ENCODE results near the gene MAGIX.

Gene MAGIX

DNA sequence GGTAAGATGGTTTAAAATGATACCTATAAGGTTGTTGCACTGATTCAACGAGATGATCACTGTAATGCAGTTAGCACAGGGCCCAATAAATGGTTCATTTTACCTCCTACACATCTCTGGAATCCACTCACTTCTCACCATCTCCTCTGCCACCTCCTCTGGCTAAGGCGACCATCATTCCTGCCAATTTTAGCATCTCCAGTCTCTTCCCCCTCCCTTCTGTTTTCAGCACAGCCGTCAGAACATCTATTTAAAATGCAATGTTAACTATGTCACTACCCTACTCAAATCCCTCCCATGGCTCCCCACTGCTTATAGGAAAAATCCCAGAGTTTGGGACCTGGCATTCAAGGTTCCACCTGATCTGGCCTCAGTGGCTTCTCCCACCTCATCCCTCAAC lies 41.0 kb downstream of the MAGIX start:
- no peak for DNase-seq (ENCODE audit: extremely low read depth in 1 of 2, low read depth in 1 of 2)

GRCh38 chrX:49204017-49204416 lies 41.5 kb downstream of the MAGIX start:
- DNase-seq (ENCODE audit: extremely low read depth in 1 of 2, low read depth in 1 of 2): no peak

DNA sequence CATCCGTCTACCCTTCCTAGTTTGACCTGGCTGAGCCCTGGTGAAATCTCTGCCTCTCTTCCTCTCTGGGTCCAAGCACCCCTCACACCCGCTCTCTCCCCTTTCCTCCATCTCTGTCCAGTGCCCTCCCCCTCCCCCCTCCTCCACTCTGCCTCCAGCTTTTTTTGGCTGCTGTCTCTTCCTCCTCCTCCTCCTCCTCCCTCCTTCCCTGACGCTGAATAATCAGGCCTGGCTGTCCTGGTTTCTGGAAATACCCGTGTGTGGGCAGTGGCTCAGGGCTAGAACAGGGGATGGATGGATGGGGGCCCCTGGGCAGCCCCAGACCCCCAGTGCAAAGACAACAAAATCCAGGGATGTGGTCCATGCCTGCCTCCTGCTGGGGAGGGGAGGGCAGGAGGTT lies 42.2 kb downstream of the MAGIX start:
- DNase-seq (ENCODE audit: extremely low read depth in 1 of 2, low read depth in 1 of 2): no peak

- no peak for DNase-seq (ENCODE audit: extremely low read depth in 1 of 2, low read depth in 1 of 2)
Measured at GRCh38 chrX:49205443-49205842, 42.9 kb downstream of the MAGIX start.

DNA sequence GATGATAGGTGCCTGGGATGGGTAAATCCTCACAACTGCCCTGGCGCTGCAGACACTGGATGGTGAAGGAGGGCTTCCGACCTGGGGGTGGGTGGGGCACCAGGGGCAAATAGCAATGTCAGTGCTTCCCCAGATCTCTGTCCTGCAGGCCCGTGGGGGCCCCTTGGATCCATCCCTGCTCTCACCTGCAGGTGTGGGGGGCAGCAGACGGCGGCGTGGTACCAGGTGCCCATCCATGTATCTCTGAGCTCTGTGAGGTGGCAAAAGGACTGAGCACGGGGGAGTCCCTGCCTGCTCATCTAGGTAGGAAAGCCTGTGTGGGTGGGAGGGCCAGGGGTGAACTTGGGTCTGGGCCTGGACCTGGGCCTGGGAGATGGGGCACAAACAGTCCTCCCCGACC lies 44.0 kb downstream of the MAGIX start:
- no peak for DNase-seq (ENCODE audit: extremely low read depth in 1 of 2, low read depth in 1 of 2)

- no peak for DNase-seq (ENCODE audit: extremely low read depth in 1 of 2, low read depth in 1 of 2)
Measured at GRCh38 chrX:49208399-49208798, 45.8 kb downstream of the MAGIX start.

DNA sequence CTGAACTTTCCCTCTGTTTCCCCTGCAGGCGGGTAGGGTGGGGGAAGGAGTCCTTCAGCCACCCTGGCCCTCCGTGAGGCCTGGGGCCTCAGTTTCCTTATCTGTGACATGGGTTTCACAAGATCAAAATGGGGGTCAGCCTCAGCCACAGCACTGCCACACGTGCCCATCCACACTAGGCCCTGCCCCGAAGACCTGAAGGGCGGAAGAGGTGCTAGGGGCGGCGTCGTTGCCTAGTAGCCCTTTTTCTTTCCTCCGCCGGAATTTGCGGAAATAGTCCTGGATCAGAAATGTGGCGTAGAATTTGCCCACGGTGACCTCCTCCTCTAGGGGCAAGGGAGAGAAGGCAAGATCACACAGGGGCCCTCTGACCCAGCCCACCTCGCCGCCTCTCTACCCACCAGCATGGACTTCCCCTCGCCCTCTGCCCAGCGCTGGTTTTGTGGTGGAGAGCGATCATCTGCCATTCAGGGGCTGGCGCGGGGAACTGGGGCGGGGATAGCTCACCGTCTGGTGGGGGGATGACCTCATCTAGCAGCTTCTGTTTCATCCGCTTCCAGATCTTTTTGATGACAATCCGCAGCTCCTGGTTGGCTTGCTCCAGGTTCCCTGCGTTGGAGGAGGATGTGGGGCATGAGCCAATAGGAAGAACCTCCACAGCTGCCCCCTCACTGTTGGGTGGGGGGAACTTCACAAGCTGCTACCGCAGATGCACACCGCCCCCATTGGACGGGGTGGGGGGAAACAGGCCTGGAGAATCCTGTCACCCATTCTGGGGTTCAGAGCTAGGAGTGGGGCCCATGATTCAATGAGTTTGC lies 47.1 kb downstream of the MAGIX start:
- DNase-seq (ENCODE audit: extremely low read depth in 1 of 2, low read depth in 1 of 2): no peak

- no peak for DNase-seq (ENCODE audit: extremely low read depth in 1 of 2, low read depth in 1 of 2)
Measured at GRCh38 chrX:49210406-49210805, 47.8 kb downstream of the MAGIX start.

DNA sequence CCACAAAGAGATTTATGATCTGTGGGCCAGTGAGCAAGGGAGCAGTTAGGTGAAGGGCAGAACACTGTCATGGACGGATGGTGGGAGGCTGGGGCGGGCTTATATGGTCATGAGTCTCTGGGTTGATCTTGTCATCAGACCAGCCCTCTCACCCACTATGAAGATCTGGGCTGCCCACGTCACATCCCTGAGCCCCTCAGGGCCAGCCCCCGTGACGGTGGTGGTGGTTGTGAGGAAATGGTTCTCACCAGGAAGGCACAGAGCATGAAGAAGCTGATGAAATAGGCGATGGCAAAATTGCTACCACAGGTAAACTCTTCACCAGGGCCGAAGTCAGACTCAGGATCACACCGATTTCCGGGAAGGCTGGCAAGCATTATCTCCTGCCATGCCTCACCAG lies 48.5 kb downstream of the MAGIX start:
- DNase-seq (ENCODE audit: extremely low read depth in 1 of 2, low read depth in 1 of 2): no peak

DNA sequence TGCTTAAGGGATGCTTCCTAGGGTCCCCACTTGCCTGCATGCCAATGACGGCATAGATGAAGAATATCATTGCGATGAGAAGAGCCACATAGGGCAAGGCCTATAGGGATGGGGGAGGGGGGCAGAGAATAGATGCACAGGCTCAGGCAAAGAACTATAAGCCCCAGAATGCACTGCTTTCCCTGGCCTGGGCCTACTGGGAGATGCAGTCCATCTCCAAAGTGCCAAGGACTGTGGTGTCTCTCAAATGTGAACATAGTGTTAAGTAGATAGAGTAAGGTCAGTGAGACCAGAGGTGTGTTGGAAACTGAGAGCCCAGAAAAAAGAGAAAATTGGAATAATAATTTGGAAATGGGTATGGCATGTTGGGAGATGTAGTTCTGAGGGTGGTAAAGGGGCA lies 49.7 kb downstream of the MAGIX start:
- no peak for DNase-seq (ENCODE audit: extremely low read depth in 1 of 2, low read depth in 1 of 2)

- DNase-seq (ENCODE audit: extremely low read depth in 1 of 2, low read depth in 1 of 2): no peak
Measured at GRCh38 chrX:49212861-49213260, 50.3 kb downstream of the MAGIX start.

GRCh38 chrX:49214416-49214815 lies 51.9 kb downstream of the MAGIX start:
- DNase-seq (ENCODE audit: extremely low read depth in 1 of 2, low read depth in 1 of 2): no peak

DNA sequence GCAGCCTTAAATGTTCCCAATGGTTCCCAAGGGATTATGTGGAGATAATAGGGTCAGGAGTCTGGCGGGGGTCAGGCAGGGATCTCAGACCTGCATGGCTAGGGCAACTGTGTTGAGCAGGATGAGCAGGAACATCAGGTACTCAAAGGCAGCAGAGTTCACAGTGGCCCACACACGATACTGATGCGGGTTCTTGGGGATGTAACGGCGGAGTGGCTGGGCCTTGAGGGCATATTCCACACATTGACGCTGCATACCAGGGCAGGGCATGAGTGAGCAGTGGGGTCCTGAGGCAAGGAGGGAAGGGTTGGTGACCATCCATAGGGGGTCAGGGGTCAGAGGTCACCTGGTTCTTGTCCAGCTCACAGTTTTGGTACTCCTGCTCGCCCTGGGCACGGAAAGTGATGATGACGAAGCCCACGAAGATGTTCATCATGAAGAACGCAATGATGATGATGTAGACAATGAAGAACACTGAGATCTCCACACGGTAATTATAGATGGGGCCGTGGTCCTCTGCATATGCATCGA lies 52.5 kb downstream of the MAGIX start:
- DNase-seq (ENCODE audit: extremely low read depth in 1 of 2, low read depth in 1 of 2): no peak
